RPMI7951 (cell line): ENCODE measurements around the gene AARS2. TPM values are rescaled to one million over a fixed set of nuclear protein-coding genes. Genes with fewer than 3 reads are reported as not detected.

Experiments used
- total RNA-seq: library from RNA; depleted of rRNA; stranded (reverse); fragments of >200 nt; shearing (Covaris generic); gene quantifications from 2 replicates; pipeline ENCODE4 v1.2.3, GENCODE V29; 2014; rRNA removed

The AARS2 gene
- total RNA-seq, 1 experiment from 2014 or later: 7.1 TPM

Other genes starting within 250 kb of the AARS2 start
- 104 and 109 TPM in 2 replicates for gene MRPL14, start 185.9 kb downstream of the AARS2 start, total RNA-seq
- gene TMEM63B, start 185.8 kb downstream of the AARS2 start, total RNA-seq: 20.8 and 23.6 TPM in 2 replicates
- not detected in 2 replicates for gene CAPN11, start 154.5 kb downstream of the AARS2 start, total RNA-seq
- not detected in 2 replicates for gene MYMX, start 96.4 kb downstream of the AARS2 start, total RNA-seq
- gene SLC29A1, start 89.8 kb downstream of the AARS2 start, total RNA-seq: 22.1 and 22.2 TPM in 2 replicates
- 984 and 1,201 TPM in 2 replicates for gene HSP90AB1, start 66.2 kb downstream of the AARS2 start, total RNA-seq
- 86.2 and 101 TPM in 2 replicates for gene SLC35B2, start 55.8 kb downstream of the AARS2 start, total RNA-seq
- 14.7 and 23.0 TPM in 2 replicates for gene NFKBIE, start 47.8 kb downstream of the AARS2 start, total RNA-seq
- 0.12 TPM in 1 of 2 replicates, not detected in the other for gene TMEM151B, start 42.9 kb downstream of the AARS2 start, total RNA-seq
- gene SPATS1, start 29.3 kb upstream of the AARS2 start, total RNA-seq: not detected in 2 replicates
- 26.1 and 33.6 TPM in 2 replicates for gene CDC5L, start 74.4 kb upstream of the AARS2 start, total RNA-seq